ENCODE data around the gene SLAMF1.

SLAMF1 gene

GRCh38 chr1:160615660-160616059 is 31.2 kb downstream of the SLAMF1 start:
- H3K9me3 Mint-ChIP-seq: no peaks in the 10 kb centered on the region
- no peaks in the 10 kb centered on the region for H3K4me1 Mint-ChIP-seq
- no peak overlapping the region for H3K4me3 Mint-ChIP-seq
- H3K36me3 Mint-ChIP-seq (ENCODE audit: low read depth): no peaks in the 10 kb centered on the region
- TF ChIP-seq CTCF (IDR thresholded peaks at IDR 0.05; ENCODE audit: unreplicated experiment in 3 of 3): no peak
- no peak overlapping the region for H3K27ac Mint-ChIP-seq
- H3K27me3 Mint-ChIP-seq (ENCODE audit: low read depth): no peaks in the 10 kb centered on the region

- H3K4me1 Mint-ChIP-seq: no peaks in the 10 kb centered on the region
- no peaks in the 10 kb centered on the region for H3K27me3 Mint-ChIP-seq (ENCODE audit: low read depth)
- TF ChIP-seq CTCF (IDR thresholded peaks at IDR 0.05; ENCODE audit: unreplicated experiment in 3 of 3): no peak
- H3K27ac Mint-ChIP-seq: no peak overlapping the region
- no peak overlapping the region for H3K4me3 Mint-ChIP-seq
- no peaks in the 10 kb centered on the region for H3K36me3 Mint-ChIP-seq (ENCODE audit: low read depth)
- H3K9me3 Mint-ChIP-seq: no peaks in the 10 kb centered on the region
These were observed 32.4 kb downstream of the SLAMF1 start for GRCh38 chr1:160614410-160614809.

GRCh38 chr1:160612613-160613218 is 34.1 kb downstream of the SLAMF1 start:
- H3K4me1 Mint-ChIP-seq: no peaks in the 10 kb centered on the region
- H3K4me3 Mint-ChIP-seq: no peak overlapping the region
- no peaks in the 10 kb centered on the region for H3K9me3 Mint-ChIP-seq
- TF ChIP-seq CTCF (IDR thresholded peaks at IDR 0.05; ENCODE audit: unreplicated experiment in 3 of 3): no peak
- H3K36me3 Mint-ChIP-seq (ENCODE audit: low read depth): no peaks in the 10 kb centered on the region
- peaks cover 11% of the 10 kb centered on the region for H3K27me3 Mint-ChIP-seq (ENCODE audit: low read depth)
- H3K27ac Mint-ChIP-seq: no peak overlapping the region

GRCh38 chr1:160610569-160611242 is 36.1 kb downstream of the SLAMF1 start:
- no peaks in the 10 kb centered on the region for H3K9me3 Mint-ChIP-seq
- H3K27me3 Mint-ChIP-seq (ENCODE audit: low read depth): peaks cover 11% of the 10 kb centered on the region
- no peaks in the 10 kb centered on the region for H3K4me1 Mint-ChIP-seq
- TF ChIP-seq CTCF (IDR thresholded peaks at IDR 0.05; ENCODE audit: unreplicated experiment in 3 of 3): no peak
- H3K4me3 Mint-ChIP-seq: no peak overlapping the region
- H3K36me3 Mint-ChIP-seq (ENCODE audit: low read depth): no peaks in the 10 kb centered on the region
- H3K27ac Mint-ChIP-seq: no peak overlapping the region

- Mint-ChIP-seq H3K27me3 (ENCODE audit: low read depth) (peaks cover 11% of the 10 kb centered on the region), H3K4me3 (no peak overlapping the region), H3K9me3 (no peaks in the 10 kb centered on the region), H3K27ac (no peak overlapping the region), H3K4me1 (no peaks in the 10 kb centered on the region), H3K36me3 (ENCODE audit: low read depth) (no peaks in the 10 kb centered on the region)
- no peak for TF ChIP-seq CTCF (IDR thresholded peaks at IDR 0.05; ENCODE audit: unreplicated experiment in 3 of 3)
These were observed 37.9 kb downstream of the SLAMF1 start for GRCh38 chr1:160608941-160609340.

- no peak for TF ChIP-seq CTCF (IDR thresholded peaks at IDR 0.05; ENCODE audit: unreplicated experiment in 3 of 3)
- Mint-ChIP-seq H3K27ac (no peak overlapping the region), H3K4me1 (no peaks in the 10 kb centered on the region), H3K4me3 (no peak overlapping the region), H3K9me3 (no peaks in the 10 kb centered on the region), H3K27me3 (ENCODE audit: low read depth) (peaks cover 11% of the 10 kb centered on the region), H3K36me3 (ENCODE audit: low read depth) (no peaks in the 10 kb centered on the region)
These were observed 38.3 kb downstream of the SLAMF1 start for GRCh38 chr1:160608514-160608913.

All from nephron (organoid).